GM23338 (cell line): ENCODE results near the gene CCN5.

ENCODE experiments used
- CTCF ChIP-seq, 2 experiments: fragments of 200-600 bp in 1 of 2; sonication (generic) in 1 of 2; conservative IDR thresholded peaks; 2 replicates each; pipeline versions ENCODE4 v1.5.1 to v1.6.1; 2016 to 2017; ENCODE audit warnings: antibody characterized with exemption in 2 of 2, low read depth in 2 of 2, mild to moderate bottlenecking in 2 of 2, moderate library complexity in 1 of 2
- EZH2 ChIP-seq: fragments of 200-600 bp; sonication (generic); IDR thresholded peaks from one replicate; pipeline ENCODE4 v1.8.0; 2017; ENCODE audit warnings: antibody characterized with exemption, mild to moderate bottlenecking, low read depth; ENCODE audit not compliant: unreplicated experiment
- EZH2phosphoT487 ChIP-seq: fragments of 200-600 bp; sonication (generic); IDR thresholded peaks from one replicate; pipeline ENCODE4 v1.8.1; 2018; ENCODE audit warnings: antibody characterized with exemption; ENCODE audit not compliant: unreplicated experiment
- JUNB ChIP-seq: IDR thresholded peaks from one replicate; pipeline ENCODE4 v1.6.1; 2016; ENCODE audit warnings: antibody characterized with exemption; ENCODE audit not compliant: unreplicated experiment
- NANOG ChIP-seq: IDR thresholded peaks from 2 replicates; pipeline ENCODE4 v1.6.1; 2016; ENCODE audit warnings: antibody characterized with exemption, borderline replicate concordance
- POLR2AphosphoS5 ChIP-seq: IDR thresholded peaks from 2 replicates; pipeline ENCODE4 v1.6.1; 2016; ENCODE audit warnings: antibody characterized with exemption, low read depth
- TF ChIP-seq, protein P1 (sequence below): IDR thresholded peaks from one replicate; pipeline ENCODE4 v1.6.1; 2018; ENCODE audit warnings: antibody characterized with exemption; ENCODE audit not compliant: unreplicated experiment

DNA sequence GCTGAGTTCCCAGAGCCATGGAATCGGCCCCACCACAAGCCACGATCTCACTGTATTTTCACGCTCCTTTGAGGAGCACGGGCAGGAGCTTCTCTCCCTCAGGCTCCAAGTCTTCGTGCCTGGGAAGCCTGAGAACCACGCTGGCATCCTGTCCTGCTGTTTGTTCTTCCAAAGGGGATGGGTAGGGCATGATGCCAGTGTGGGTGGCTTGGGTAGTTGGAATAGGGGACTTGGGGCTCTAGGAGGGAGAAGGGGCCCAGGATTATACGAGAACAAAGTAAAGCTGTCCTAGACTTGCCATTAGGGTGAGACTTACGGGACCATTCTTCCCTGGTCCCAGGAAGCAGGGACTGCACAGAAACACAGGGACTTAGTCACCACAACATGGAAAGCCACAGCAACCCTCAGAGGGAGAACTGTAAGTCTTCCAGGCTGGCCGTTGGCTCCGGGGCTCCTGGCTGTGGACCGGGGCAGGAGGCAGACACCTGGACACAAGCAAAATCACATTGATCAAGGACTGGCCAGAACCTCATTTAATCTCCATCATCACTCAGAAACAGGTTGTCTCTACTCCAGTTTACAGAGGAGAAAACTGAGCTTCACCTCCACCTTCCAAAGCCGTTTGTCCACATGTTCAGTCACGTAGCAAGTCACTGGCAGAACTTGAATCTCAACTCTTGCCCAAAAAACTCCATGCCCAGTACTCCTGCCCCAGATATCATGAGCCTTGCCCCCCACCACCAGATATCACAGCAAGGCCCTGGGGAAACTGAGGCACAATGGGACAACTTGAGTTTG is 1.3 kb downstream of the CCN5 start:
- TF ChIP-seq EZH2phosphoT487 = no peak
- TF ChIP-seq, protein P1, sequence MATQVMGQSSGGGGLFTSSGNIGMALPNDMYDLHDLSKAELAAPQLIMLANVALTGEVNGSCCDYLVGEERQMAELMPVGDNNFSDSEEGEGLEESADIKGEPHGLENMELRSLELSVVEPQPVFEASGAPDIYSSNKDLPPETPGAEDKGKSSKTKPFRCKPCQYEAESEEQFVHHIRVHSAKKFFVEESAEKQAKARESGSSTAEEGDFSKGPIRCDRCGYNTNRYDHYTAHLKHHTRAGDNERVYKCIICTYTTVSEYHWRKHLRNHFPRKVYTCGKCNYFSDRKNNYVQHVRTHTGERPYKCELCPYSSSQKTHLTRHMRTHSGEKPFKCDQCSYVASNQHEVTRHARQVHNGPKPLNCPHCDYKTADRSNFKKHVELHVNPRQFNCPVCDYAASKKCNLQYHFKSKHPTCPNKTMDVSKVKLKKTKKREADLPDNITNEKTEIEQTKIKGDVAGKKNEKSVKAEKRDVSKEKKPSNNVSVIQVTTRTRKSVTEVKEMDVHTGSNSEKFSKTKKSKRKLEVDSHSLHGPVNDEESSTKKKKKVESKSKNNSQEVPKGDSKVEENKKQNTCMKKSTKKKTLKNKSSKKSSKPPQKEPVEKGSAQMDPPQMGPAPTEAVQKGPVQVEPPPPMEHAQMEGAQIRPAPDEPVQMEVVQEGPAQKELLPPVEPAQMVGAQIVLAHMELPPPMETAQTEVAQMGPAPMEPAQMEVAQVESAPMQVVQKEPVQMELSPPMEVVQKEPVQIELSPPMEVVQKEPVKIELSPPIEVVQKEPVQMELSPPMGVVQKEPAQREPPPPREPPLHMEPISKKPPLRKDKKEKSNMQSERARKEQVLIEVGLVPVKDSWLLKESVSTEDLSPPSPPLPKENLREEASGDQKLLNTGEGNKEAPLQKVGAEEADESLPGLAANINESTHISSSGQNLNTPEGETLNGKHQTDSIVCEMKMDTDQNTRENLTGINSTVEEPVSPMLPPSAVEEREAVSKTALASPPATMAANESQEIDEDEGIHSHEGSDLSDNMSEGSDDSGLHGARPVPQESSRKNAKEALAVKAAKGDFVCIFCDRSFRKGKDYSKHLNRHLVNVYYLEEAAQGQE = no peak
- TF ChIP-seq POLR2AphosphoS5 = no peak
- TF ChIP-seq CTCF (conservative IDR thresholded peaks at IDR 0.05; ENCODE audit: low read depth in 2 of 2) = no peak
- TF ChIP-seq JUNB = no peak
- no peak for TF ChIP-seq NANOG
- no peak for TF ChIP-seq EZH2
